SK-N-SH treated with all-trans-retinoic acid at 6 μM for 48 hours (cell line): Measurements from ENCODE around the gene DNMT3L.

Experiments used
- ATAC-seq: fragments of 200-7000 bp; cut with Tn5 transposase; 3 replicates; pipeline ENCODE4 v1.9.1; 2020; ENCODE audit warnings: mild to moderate bottlenecking, moderate library complexity
- ARNTL ChIP-seq: fragments of 450-650 bp; formaldehyde crosslinking; IDR thresholded peaks from 2 replicates; pipeline ENCODE4 v1.5.0; 2020; ENCODE audit warnings: low read depth, mild to moderate bottlenecking, moderate library complexity, borderline replicate concordance
- BACH2 ChIP-seq: fragments of 250-450 bp; sonication (Bioruptor Pico); IDR thresholded peaks from 2 replicates; pipeline ENCODE4 v1.9.0; 2021; ENCODE audit warnings: mild to moderate bottlenecking, borderline replicate concordance
- CREB5 ChIP-seq: fragments of 250-450 bp; sonication (Bioruptor Pico); IDR thresholded peaks from 2 replicates; pipeline ENCODE4 v1.5.1; 2020; ENCODE audit warnings: low read depth, mild to moderate bottlenecking, moderate library complexity
- CSDC2 ChIP-seq: fragments of 250-450 bp; sonication (Bioruptor Pico); IDR thresholded peaks from 2 replicates; pipeline ENCODE4 v1.5.0; 2020; ENCODE audit warnings: mild to moderate bottlenecking, moderate library complexity
- ESRRG ChIP-seq: fragments of 250-450 bp; sonication (Bioruptor Pico); IDR thresholded peaks from 2 replicates; pipeline ENCODE4 v1.6.1; 2021; ENCODE audit warnings: mild to moderate bottlenecking
- GLIS3 ChIP-seq: fragments of 250-450 bp; sonication (Bioruptor Pico); IDR thresholded peaks from 2 replicates; pipeline ENCODE4 v1.5.0; 2020; ENCODE audit warnings: mild to moderate bottlenecking, moderate library complexity
- OSR1 ChIP-seq: fragments of 250-450 bp; sonication (Bioruptor Pico); IDR thresholded peaks from 2 replicates; pipeline ENCODE4 v1.8.0; 2022; ENCODE audit warnings: moderate library complexity, mild to moderate bottlenecking, inconsistent platforms
- PATZ1 ChIP-seq: fragments of 250-450 bp; sonication (Bioruptor Pico); IDR thresholded peaks from 2 replicates; pipeline ENCODE4 v1.8.0; 2020; ENCODE audit warnings: mild to moderate bottlenecking, moderate library complexity, borderline replicate concordance
- POU6F1 ChIP-seq: fragments of 250-450 bp; sonication (Bioruptor Pico); IDR thresholded peaks from 2 replicates; pipeline ENCODE4 v1.8.0; 2021; ENCODE audit warnings: low read depth, mild to moderate bottlenecking, moderate library complexity, borderline replicate concordance
- PPARA ChIP-seq: fragments of 250-450 bp; sonication (Bioruptor Pico); IDR thresholded peaks from 2 replicates; pipeline ENCODE4 v1.5.0; 2020; ENCODE audit warnings: mild to moderate bottlenecking, borderline replicate concordance
- RARB ChIP-seq: fragments of 250-450 bp; sonication (Bioruptor Pico); IDR thresholded peaks from 2 replicates; pipeline ENCODE4 v1.8.0; 2021; ENCODE audit warnings: mild to moderate bottlenecking, moderate library complexity
- SNAI2 ChIP-seq: fragments of 250-450 bp; sonication (Bioruptor Pico); IDR thresholded peaks from 2 replicates; pipeline ENCODE4 v1.5.0; 2020; ENCODE audit warnings: mild to moderate bottlenecking, moderate library complexity
- TCF4 ChIP-seq: fragments of 250-450 bp; sonication (Bioruptor Pico); IDR thresholded peaks from 2 replicates; pipeline ENCODE4 v1.8.0; 2021; ENCODE audit warnings: mild to moderate bottlenecking, moderate library complexity, borderline replicate concordance
- TOX ChIP-seq: fragments of 250-450 bp; sonication (Bioruptor Pico); IDR thresholded peaks from 2 replicates; pipeline ENCODE4 v1.8.0; 2021; ENCODE audit warnings: mild to moderate bottlenecking, moderate library complexity, borderline replicate concordance
- TSHZ2 ChIP-seq: fragments of 250-450 bp; sonication (Bioruptor Pico); IDR thresholded peaks from 2 replicates; pipeline ENCODE4 v1.5.0; 2020; ENCODE audit warnings: mild to moderate bottlenecking, moderate library complexity
- ZC3H10 ChIP-seq: fragments of 250-450 bp; sonication (Bioruptor Pico); IDR thresholded peaks from 2 replicates; pipeline ENCODE4 v1.5.1; 2021; ENCODE audit warnings: mild to moderate bottlenecking, moderate library complexity
- ZFP30 ChIP-seq: fragments of 450-650 bp; formaldehyde crosslinking; IDR thresholded peaks from 2 replicates; pipeline ENCODE4 v1.5.0; 2022; ENCODE audit warnings: mild to moderate bottlenecking, moderate library complexity
- ZNF565 ChIP-seq: fragments of 450-650 bp; formaldehyde crosslinking; conservative IDR thresholded peaks from 2 replicates; pipeline ENCODE4 v1.5.0; 2020; ENCODE audit warnings: low read depth, mild to moderate bottlenecking, moderate library complexity
- ZNF70 ChIP-seq: fragments of 450-650 bp; formaldehyde crosslinking; IDR thresholded peaks from 2 replicates; pipeline ENCODE4 v1.5.0; 2020; ENCODE audit warnings: mild to moderate bottlenecking, moderate library complexity
- ZNF8 ChIP-seq: fragments of 450-650 bp; formaldehyde crosslinking; IDR thresholded peaks from 2 replicates; pipeline ENCODE4 v1.5.0; 2020; ENCODE audit warnings: mild to moderate bottlenecking, moderate library complexity

Gene DNMT3L

GRCh38 chr21:44306936-44307704 is 45.4 kb upstream of the DNMT3L start:
- TF ChIP-seq ESRRG = no peak
- no peak for TF ChIP-seq TCF4 (CRISPR knock-in tag)
- no peak for TF ChIP-seq TSHZ2 (CRISPR knock-in tag)
- no peak for TF ChIP-seq ZNF8 (CRISPR knock-in tag)
- TF ChIP-seq ZC3H10 (CRISPR knock-in tag) = no peak
- TF ChIP-seq PPARA (CRISPR knock-in tag) = no peak
- no peak for TF ChIP-seq ZNF565 (CRISPR knock-in tag)
- TF ChIP-seq PATZ1 (CRISPR knock-in tag) = no peak
- no peak for TF ChIP-seq CSDC2 (CRISPR knock-in tag)
- no peak for TF ChIP-seq TOX (CRISPR knock-in tag)
- no peak for TF ChIP-seq GLIS3 (CRISPR knock-in tag)
- no peak for TF ChIP-seq CREB5
- TF ChIP-seq BACH2 (CRISPR knock-in tag) = no peak
- TF ChIP-seq SNAI2 (CRISPR knock-in tag) = no peak
- no peak for TF ChIP-seq POU6F1 (CRISPR knock-in tag)
- TF ChIP-seq ZNF70 (CRISPR knock-in tag) = no peak
- ATAC-seq = no peak

GRCh38 chr21:44305691-44306090 is 44.0 kb upstream of the DNMT3L start:
- no peak for ATAC-seq
- TF ChIP-seq ZFP30 (CRISPR knock-in tag) = no peak
- TF ChIP-seq CSDC2 (CRISPR knock-in tag) = no peak
- TF ChIP-seq ESRRG = no peak
- TF ChIP-seq ARNTL (CRISPR knock-in tag) = no peak
- no peak for TF ChIP-seq OSR1 (CRISPR knock-in tag)
- no peak for TF ChIP-seq ZC3H10 (CRISPR knock-in tag)
- TF ChIP-seq SNAI2 (CRISPR knock-in tag) = no peak
- no peak for TF ChIP-seq RARB (CRISPR knock-in tag)
- no peak for TF ChIP-seq CREB5
- no peak for TF ChIP-seq TCF4 (CRISPR knock-in tag)
- TF ChIP-seq ZNF565 (CRISPR knock-in tag) = no peak
- TF ChIP-seq TSHZ2 (CRISPR knock-in tag) = no peak
- TF ChIP-seq PATZ1 (CRISPR knock-in tag) = no peak
- no peak for TF ChIP-seq POU6F1 (CRISPR knock-in tag)
